HepG2 (cell line): ENCODE results near the gene IRX3. TPM values are rescaled to one million over a fixed set of nuclear protein-coding genes. Genes with fewer than 3 reads are reported as not detected.

Experiments used
- BRF2 ChIP-seq: sonication (generic); formaldehyde crosslinking; IDR thresholded peaks from 2 replicates; pipeline ENCODE4 v1.8.1; 2022; ENCODE audit warnings: mild to moderate bottlenecking, missing genetic modification reagents
- DDIT3 ChIP-seq: sonication (generic); formaldehyde crosslinking; IDR thresholded peaks from 2 replicates; pipeline ENCODE4 v1.4.0; 2020; ENCODE audit warnings: mild to moderate bottlenecking, missing genetic modification reagents
- ETV6 ChIP-seq: sonication (generic); formaldehyde crosslinking; conservative IDR thresholded peaks from 2 replicates; pipeline ENCODE4 v1.4.0; 2020; ENCODE audit warnings: missing genetic modification reagents
- HES4 ChIP-seq: sonication (generic); formaldehyde crosslinking; IDR thresholded peaks from 2 replicates; pipeline ENCODE4 v1.9.0; 2021; ENCODE audit warnings: mild to moderate bottlenecking, missing genetic modification reagents, borderline replicate concordance
- KLF6 ChIP-seq: IDR thresholded peaks from 2 replicates; pipeline ENCODE4 v1.8.0; 2016; ENCODE audit warnings: missing biosample characterization, missing genetic modification reagents
- MED8 ChIP-seq: sonication (generic); formaldehyde crosslinking; IDR thresholded peaks from 2 replicates; pipeline ENCODE4 v1.8.1; 2023; ENCODE audit warnings: mild to moderate bottlenecking, missing genetic modification reagents; ENCODE audit not compliant: insufficient replicate concordance
- MLLT10 ChIP-seq: sonication (generic); formaldehyde crosslinking; IDR thresholded peaks from 2 replicates; pipeline ENCODE4 v1.4.0; 2020; ENCODE audit warnings: missing genetic modification reagents
- NRL ChIP-seq: sonication (generic); formaldehyde crosslinking; IDR thresholded peaks from 2 replicates; pipeline ENCODE4 v1.5.0; 2020; ENCODE audit warnings: missing genetic modification reagents, mild to moderate bottlenecking, moderate library complexity, borderline replicate concordance
- PRMT3 ChIP-seq: sonication (generic); formaldehyde crosslinking; IDR thresholded peaks from 2 replicates; pipeline ENCODE4 v1.8.1; 2022; ENCODE audit warnings: low read depth, mild to moderate bottlenecking, moderate library complexity, missing genetic modification reagents, borderline replicate concordance
- REXO4 ChIP-seq: sonication (generic); formaldehyde crosslinking; IDR thresholded peaks from 2 replicates; pipeline ENCODE4 v1.8.0; 2022; ENCODE audit warnings: missing genetic modification reagents, mild to moderate bottlenecking, borderline replicate concordance
- SOX6 ChIP-seq, 2 experiments: fragments of 450-650 bp in 1 of 2; sonication (generic) in 1 of 2; formaldehyde crosslinking in 1 of 2; IDR thresholded peaks; 2 replicates each; pipeline versions ENCODE4 v1.4.0 to v1.6.1; 2017 to 2020; ENCODE audit warnings: antibody characterized with exemption in 1 of 2, mild to moderate bottlenecking in 1 of 2, missing genetic modification reagents in 1 of 2
- SRSF4 ChIP-seq: fragments of 200-400 bp; formaldehyde crosslinking; IDR thresholded peaks from one replicate; pipeline ENCODE4 v1.6.1; 2018; ENCODE audit warnings: mild to moderate bottlenecking, low read depth, low read length, moderate library complexity; ENCODE audit not compliant: poor library complexity, severe bottlenecking
- U2AF2 ChIP-seq: fragments of 200-400 bp; formaldehyde crosslinking; IDR thresholded peaks from 2 replicates; pipeline ENCODE4 v1.6.1; 2017; ENCODE audit warnings: low read depth, mild to moderate bottlenecking, low read length
- ZFP91 ChIP-seq: sonication (generic); formaldehyde crosslinking; IDR thresholded peaks from 2 replicates; pipeline ENCODE4 v1.9.0; 2022; ENCODE audit warnings: missing genetic modification reagents, mild to moderate bottlenecking, borderline replicate concordance
- ZMYM2 ChIP-seq: sonication (generic); formaldehyde crosslinking; IDR thresholded peaks from 2 replicates; pipeline ENCODE4 v1.8.0; 2022; ENCODE audit warnings: mild to moderate bottlenecking, missing genetic modification reagents
- ZNF430 ChIP-seq: sonication (generic); formaldehyde crosslinking; IDR thresholded peaks from 2 replicates; pipeline ENCODE4 v1.9.0; 2021; ENCODE audit warnings: mild to moderate bottlenecking, missing genetic modification reagents
- ZNF547 ChIP-seq: sonication (generic); formaldehyde crosslinking; IDR thresholded peaks from 2 replicates; pipeline ENCODE4 v1.5.1; 2020; ENCODE audit warnings: mild to moderate bottlenecking, missing genetic modification reagents
- ZNF572 ChIP-seq: sonication (generic); formaldehyde crosslinking; IDR thresholded peaks from 2 replicates; pipeline ENCODE4 v1.5.1; 2020; ENCODE audit warnings: mild to moderate bottlenecking, missing genetic modification reagents
- ZNF652 ChIP-seq: IDR thresholded peaks from 2 replicates; pipeline ENCODE4 v1.6.1; 2016; ENCODE audit warnings: low read depth, borderline replicate concordance
- polyA plus RNA-seq, 8 experiments: library from polyadenylated mRNA; depleted of rRNA in 3 of 8; stranded (reverse) in 7 of 8; unstranded in 1 of 8; fragments of >200 nt; fragmentation: Illumina TruSeq in 4 of 8; extraction: Trizol in 4 of 8; gene quantifications; 2 replicates each; pipeline versions ENCODE4 v1.2.1 to v1.2.3, GENCODE V29; 2011 to 2016; ENCODE audit warnings: low read depth in 4 of 8, missing spikeins in 1 of 8, mixed read lengths in 1 of 8; ENCODE audit not compliant: insufficient read depth in 1 of 8
- total RNA-seq, 5 experiments: library from RNA; depleted of rRNA; stranded (reverse); fragments of >200 nt; fragmentation: Illumina TruSeq; extraction: Trizol; gene quantifications; 2 replicates each; pipeline ENCODE4 v1.2.3, GENCODE V29; 2016; ENCODE audit warnings: low read depth in 1 of 5
- TF ChIP-seq, protein P1 (sequence below): sonication (generic); formaldehyde crosslinking; IDR thresholded peaks from 2 replicates; pipeline ENCODE4 v1.8.0; 2022; ENCODE audit warnings: missing genetic modification reagents, low read depth, mild to moderate bottlenecking, borderline replicate concordance
- TF ChIP-seq, protein P2 (sequence below), 2 experiments: sonication (generic) in 1 of 2; formaldehyde crosslinking in 1 of 2; IDR thresholded peaks; 2 replicates each; pipeline versions ENCODE4 v1.5.1 to v1.6.1; 2011 to 2020; ENCODE audit warnings: borderline replicate concordance in 1 of 2, low read depth in 1 of 2, low read length in 1 of 2, mild to moderate bottlenecking in 1 of 2, missing genetic modification reagents in 1 of 2, moderate library complexity in 1 of 2
- TF ChIP-seq, protein P3 (sequence below): sonication (generic); formaldehyde crosslinking; IDR thresholded peaks from 2 replicates; pipeline ENCODE4 v1.4.0; 2020; ENCODE audit warnings: missing genetic modification reagents, borderline replicate concordance

The IRX3 gene
- total and polyA plus RNA-seq, 2 of the 13 experiments (the other 11 are each of a cell fraction or from before 2014, with no cell fraction given) = 9.2 to 16.4 TPM

DNA sequence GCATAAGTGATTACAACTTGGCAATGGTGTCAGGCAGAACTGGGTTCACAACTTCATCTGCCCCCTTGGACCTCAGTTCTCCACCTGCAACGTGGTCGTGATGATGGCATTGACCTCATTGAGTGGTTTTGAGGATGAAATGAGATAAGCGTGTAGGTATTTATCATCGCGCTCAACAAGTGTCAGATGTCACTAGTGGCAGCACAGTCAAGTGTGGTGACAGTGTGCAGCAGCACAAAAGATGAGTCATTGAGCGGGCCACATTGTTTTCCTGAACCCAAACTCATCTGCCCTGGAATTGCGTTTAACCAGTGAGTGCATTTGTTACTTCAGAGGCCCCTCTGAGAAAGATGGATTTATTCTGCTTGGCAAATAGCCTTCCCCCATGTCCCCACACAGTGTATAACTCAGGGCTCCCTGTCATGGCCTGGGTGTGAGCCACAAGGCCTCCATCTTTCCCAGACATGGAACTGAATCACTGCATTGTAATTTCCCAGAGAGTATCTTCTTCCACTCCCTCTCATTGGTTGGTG is 20.9 kb downstream of the IRX3 start (continued):
- no peak for TF ChIP-seq PRMT3 (CRISPR knock-in tag)
- no peak for TF ChIP-seq NRL (CRISPR knock-in tag)
- no peak for TF ChIP-seq MED8 (CRISPR knock-in tag)
- TF ChIP-seq KLF6 (CRISPR knock-in tag) = no peak
- TF ChIP-seq ZMYM2 (CRISPR knock-in tag) = no peak
- TF ChIP-seq ZNF652 (CRISPR knock-in tag) = no peak
- TF ChIP-seq DDIT3 (CRISPR knock-in tag) = no peak
- TF ChIP-seq ETV6 (CRISPR knock-in tag) = no peak
- TF ChIP-seq SRSF4 = no peak
- TF ChIP-seq BRF2 (CRISPR knock-in tag) = no peak
- TF ChIP-seq SOX6 (IDR thresholded peaks at IDR 0.05) = no peak
- peak; percentile 83 for TF ChIP-seq SOX6 (CRISPR knock-in tag; IDR thresholded peaks at IDR 0.05)
- TF ChIP-seq, protein P1, sequence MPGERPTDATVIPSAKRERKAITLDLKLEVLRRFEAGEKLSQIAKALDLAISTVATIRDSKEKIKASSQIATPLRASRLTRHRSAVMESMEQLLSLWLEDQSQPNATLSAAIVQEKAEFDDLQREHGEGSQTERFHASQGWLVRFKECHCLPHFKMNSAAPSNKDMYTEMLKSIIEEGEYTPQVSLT (CRISPR knock-in tag) = no peak
- 0 out of 2 replicates have a peak, but pooled peaks have one; percentile 43 for TF ChIP-seq ZNF572
- no peak for TF ChIP-seq U2AF2
- no peak for TF ChIP-seq ZFP91 (CRISPR knock-in tag)
- TF ChIP-seq HES4 (CRISPR knock-in tag) = no peak
- no peak for TF ChIP-seq ZNF430 (CRISPR knock-in tag)
- TF ChIP-seq, protein P2, sequence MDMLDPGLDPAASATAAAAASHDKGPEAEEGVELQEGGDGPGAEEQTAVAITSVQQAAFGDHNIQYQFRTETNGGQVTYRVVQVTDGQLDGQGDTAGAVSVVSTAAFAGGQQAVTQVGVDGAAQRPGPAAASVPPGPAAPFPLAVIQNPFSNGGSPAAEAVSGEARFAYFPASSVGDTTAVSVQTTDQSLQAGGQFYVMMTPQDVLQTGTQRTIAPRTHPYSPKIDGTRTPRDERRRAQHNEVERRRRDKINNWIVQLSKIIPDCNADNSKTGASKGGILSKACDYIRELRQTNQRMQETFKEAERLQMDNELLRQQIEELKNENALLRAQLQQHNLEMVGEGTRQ (IDR thresholded peaks at IDR 0.05; ENCODE audit: low read depth, low read length) = no peak
- TF ChIP-seq, protein P2 (CRISPR knock-in tag; IDR thresholded peaks at IDR 0.05; ENCODE audit: borderline replicate concordance) = no peak
- TF ChIP-seq, protein P3, sequence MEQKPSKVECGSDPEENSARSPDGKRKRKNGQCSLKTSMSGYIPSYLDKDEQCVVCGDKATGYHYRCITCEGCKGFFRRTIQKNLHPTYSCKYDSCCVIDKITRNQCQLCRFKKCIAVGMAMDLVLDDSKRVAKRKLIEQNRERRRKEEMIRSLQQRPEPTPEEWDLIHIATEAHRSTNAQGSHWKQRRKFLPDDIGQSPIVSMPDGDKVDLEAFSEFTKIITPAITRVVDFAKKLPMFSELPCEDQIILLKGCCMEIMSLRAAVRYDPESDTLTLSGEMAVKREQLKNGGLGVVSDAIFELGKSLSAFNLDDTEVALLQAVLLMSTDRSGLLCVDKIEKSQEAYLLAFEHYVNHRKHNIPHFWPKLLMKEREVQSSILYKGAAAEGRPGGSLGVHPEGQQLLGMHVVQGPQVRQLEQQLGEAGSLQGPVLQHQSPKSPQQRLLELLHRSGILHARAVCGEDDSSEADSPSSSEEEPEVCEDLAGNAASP = no peak
- TF ChIP-seq ZNF547 (CRISPR knock-in tag) = no peak
- TF ChIP-seq MLLT10 (CRISPR knock-in tag) = no peak
- TF ChIP-seq REXO4 (CRISPR knock-in tag) = no peak
